Stomach (tissue), 4 donors: Measurements from ENCODE around the gene BRD2.

ENCODE experiments used
- CTCF ChIP-seq, 7 experiments: fragments of 450-650 bp in 4 of 7; fragments of 200-600 bp in 3 of 7; sonication (generic) in 3 of 7; IDR thresholded peaks; one replicate each; pipeline ENCODE4 v1.5.1; 2016 to 2019; ENCODE audit warnings: antibody characterized with exemption in 7 of 7, control low read depth in 2 of 7, mild to moderate bottlenecking in 1 of 7
- POLR2A ChIP-seq, 4 donors: fragments of 450-650 bp; IDR thresholded peaks; one replicate each; pipeline ENCODE4 v1.6.1; 2016; ENCODE audit warnings: antibody characterized with exemption in 4 of 4, control low read depth in 2 of 4, mild to moderate bottlenecking in 1 of 4, moderate library complexity in 1 of 4

- TF ChIP-seq CTCF (IDR thresholded peaks at IDR 0.05) (no peak), POLR2A (IDR thresholded peaks at IDR 0.05) (no peak)
Measured at GRCh38 chr6:32976334-32977069, 8.1 kb downstream of the BRD2 start.
